SK-N-SH (cell line): Measurements from ENCODE around the gene MAP3K7CL.

Experiments used
- CTCF ChIP-seq: fragments of 200-600 bp; sonication (generic); IDR thresholded peaks from 2 replicates; pipeline ENCODE4 v1.6.1; 2017; ENCODE audit warnings: antibody characterized with exemption, mild to moderate bottlenecking, moderate library complexity
- EZH2phosphoT487 ChIP-seq: fragments of 200-600 bp; sonication (generic); IDR thresholded peaks from 2 replicates; pipeline ENCODE4 v1.6.1; 2017; ENCODE audit warnings: low read depth, mixed run types, mild to moderate bottlenecking, antibody characterized with exemption, moderate library complexity, borderline replicate concordance
- FOSL2 ChIP-seq: IDR thresholded peaks from 2 replicates; pipeline ENCODE4 v1.4.0; 2012; ENCODE audit warnings: low read depth, mild to moderate bottlenecking, moderate library complexity, borderline replicate concordance
- MAX ChIP-seq: IDR thresholded peaks from 2 replicates; pipeline ENCODE4 v1.4.0; 2012; ENCODE audit warnings: low read depth
- MXI1 ChIP-seq: IDR thresholded peaks from 2 replicates; pipeline ENCODE4 v1.6.1; 2012; ENCODE audit warnings: mild to moderate bottlenecking, low read depth, low read length, improper control_type of control experiment
- RAD21 ChIP-seq: IDR thresholded peaks from 2 replicates; pipeline ENCODE4 v1.6.1; 2012; ENCODE audit warnings: mild to moderate bottlenecking, low read length

GRCh38 chr21:29133796-29134195 is 3.4 kb downstream of the MAP3K7CL start:
- TF ChIP-seq EZH2phosphoT487: no peak
- TF ChIP-seq FOSL2: no peak
- no peak for TF ChIP-seq CTCF
- TF ChIP-seq MXI1: no peak
- TF ChIP-seq RAD21: no peak
- no peak for TF ChIP-seq MAX
